GM12873 (cell line): ENCODE results near the gene UBE2J1.

ENCODE experiments used
- CTCF ChIP-seq: IDR thresholded peaks from 2 replicates; pipeline ENCODE4 v1.5.1; 2012; ENCODE audit warnings: low read depth, mild to moderate bottlenecking, moderate library complexity, low read length, control low read depth; ENCODE audit not compliant: insufficient read depth; ENCODE audit errors: missing control alignments

The UBE2J1 gene

GRCh38 chr6:89352278-89353117 lies at the start of gene UBE2J1:
UBE2J1 (minus strand) TSS chr6:89352722; CDS start chr6:89352569, 153 bp downstream.
- TF ChIP-seq CTCF = no peak

- TF ChIP-seq CTCF = no peak
Observed at GRCh38 chr6:89400912-89401399, 48.4 kb upstream of the UBE2J1 start.

- no peak for TF ChIP-seq CTCF
Observed at GRCh38 chr6:89400050-89400449, 47.5 kb upstream of the UBE2J1 start.

GRCh38 chr6:89398762-89399525 lies 46.4 kb upstream of the UBE2J1 start:
- no peak for TF ChIP-seq CTCF

GRCh38 chr6:89393659-89394058 lies 41.1 kb upstream of the UBE2J1 start:
- no peak for TF ChIP-seq CTCF

- no peak for TF ChIP-seq CTCF
Observed at GRCh38 chr6:89392823-89393222, 40.3 kb upstream of the UBE2J1 start.

GRCh38 chr6:89388846-89389245 lies 36.3 kb upstream of the UBE2J1 start:
- TF ChIP-seq CTCF = no peak
